Fibroblast of skin of left quadriceps (primary cell): ENCODE data around the gene DUOXA2.
A peak's percentile ranks its signal among the peaks of the same experiment; 100 is the strongest.

ENCODE experiments used
- DNase-seq, 2 experiments: peaks; one replicate each; pipeline ENCODE4 v3.0.0-alpha.2; 2013; ENCODE audit warnings: low read depth in 2 of 2

The DUOXA2 gene

GRCh38 chr15:45156744-45157455 lies 42.8 kb downstream of the DUOXA2 start:
- peak; percentile 21 to 25 for DNase-seq

- DNase-seq: peak; percentile 37 to 41
Observed at GRCh38 chr15:45157974-45158373, 43.8 kb downstream of the DUOXA2 start.

- DNase-seq: no peak
Observed at GRCh38 chr15:45161666-45162065, 47.5 kb downstream of the DUOXA2 start.

- DNase-seq: peak; percentile 37 to 58
Observed at GRCh38 chr15:45162771-45163507, 48.8 kb downstream of the DUOXA2 start.

GRCh38 chr15:45163508-45163856 lies 49.4 kb downstream of the DUOXA2 start:
- DNase-seq: no peak

- no peak for DNase-seq
Observed at GRCh38 chr15:45164914-45165313, 50.8 kb downstream of the DUOXA2 start.

GRCh38 chr15:45165536-45165935 lies 51.4 kb downstream of the DUOXA2 start:
- DNase-seq: no peak

- DNase-seq: peak; percentile 68 to 72
Observed at GRCh38 chr15:45166834-45167630, 52.9 kb downstream of the DUOXA2 start.

- DNase-seq: no peak
Observed at GRCh38 chr15:45167631-45168205, 53.6 kb downstream of the DUOXA2 start.
